GM18861 (cell line): ENCODE data around the gene SP8.
"Not testable (repeated sequence)": the region's sequence is repeated elsewhere in the genome, so short reads cannot be mapped to it uniquely, and the experiment has no call there.

Experiments used
- ATAC-seq: cut with Tn5 transposase; IDR thresholded peaks from one replicate; pipeline ENCODE4 v1.9.1; 2021; ENCODE audit not compliant: unreplicated experiment

SP8 gene

GRCh38 chr7:20786779-20787659 lies at the start of gene SP8:
TSS of gene SP8 (minus strand) at chr7:20786886. CDS start at chr7:20786798, 88 bp downstream.
- peak; percentile 50 for ATAC-seq

DNA sequence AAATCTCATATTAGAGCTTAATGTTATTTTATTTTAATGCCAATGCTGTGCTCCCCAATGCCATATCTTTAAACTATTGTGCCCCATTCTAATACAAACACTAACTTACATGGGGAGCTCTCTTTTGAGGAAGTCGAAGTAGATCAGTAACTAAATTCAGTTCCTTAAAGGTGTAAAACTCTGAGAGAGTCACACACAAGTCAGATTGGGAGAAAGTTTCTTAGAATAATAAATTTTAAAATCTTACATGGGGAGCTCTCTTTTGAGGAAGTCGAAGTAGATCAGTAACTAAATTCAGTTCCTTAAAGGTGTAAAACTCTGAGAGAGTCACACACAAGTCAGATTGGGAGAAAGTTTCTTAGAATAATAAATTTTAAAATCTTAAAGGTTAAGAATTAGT lies 49.7 kb upstream of the SP8 start:
- ATAC-seq, result peak; percentile 88

DNA sequence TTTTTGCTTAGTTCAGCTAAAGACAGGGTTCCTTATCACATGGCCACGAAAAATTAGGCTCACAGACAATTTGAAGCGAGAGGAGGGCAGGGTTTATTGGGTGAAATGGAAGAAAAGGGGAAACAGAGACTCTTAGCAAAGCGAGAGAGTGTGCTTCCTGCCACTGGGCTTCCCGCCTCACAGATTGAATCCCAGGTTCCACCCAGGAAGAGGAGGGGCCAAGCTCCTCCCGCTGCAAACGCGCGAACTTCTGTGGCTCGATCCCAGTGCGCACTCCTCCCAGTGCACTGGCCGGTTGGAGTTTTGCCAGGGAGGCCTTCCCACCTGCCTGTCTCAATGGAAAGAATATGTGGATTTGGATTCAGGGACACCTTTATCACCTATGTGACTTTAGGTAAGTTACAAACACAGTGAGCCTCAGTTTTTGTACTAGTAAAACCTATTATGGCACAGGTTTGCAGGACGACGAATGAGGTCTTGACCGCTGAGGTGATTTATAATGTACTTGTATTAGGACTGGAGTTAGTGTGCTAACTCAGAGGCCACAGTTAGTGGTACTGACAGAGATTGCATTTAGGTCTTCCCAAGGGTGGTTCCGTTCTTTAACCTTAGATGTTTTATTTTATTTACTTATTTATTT lies 48.5 kb upstream of the SP8 start:
- no peak for ATAC-seq

DNA sequence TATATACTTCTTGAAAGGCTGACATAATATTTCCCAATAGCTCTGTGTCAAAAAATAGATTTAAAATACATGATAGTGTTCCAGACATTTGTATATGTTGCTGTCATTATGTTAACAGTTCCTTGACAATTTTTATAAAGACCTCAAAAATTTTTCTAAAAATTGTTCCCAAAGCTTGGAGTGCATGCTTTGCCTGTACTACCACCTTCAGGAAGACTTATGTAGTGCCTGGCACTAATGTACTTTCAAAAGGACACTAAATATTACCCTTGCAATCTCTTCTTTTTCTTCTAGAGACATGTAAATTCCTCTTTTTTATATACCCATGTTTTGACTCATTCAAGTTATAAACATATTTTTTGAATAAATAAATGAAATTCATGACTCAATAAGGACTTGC lies 48.0 kb upstream of the SP8 start:
- peak; percentile 20 for ATAC-seq

- no peak for ATAC-seq
These were observed 45.3 kb upstream of the SP8 start for GRCh38 chr7:20831956-20832355.

DNA sequence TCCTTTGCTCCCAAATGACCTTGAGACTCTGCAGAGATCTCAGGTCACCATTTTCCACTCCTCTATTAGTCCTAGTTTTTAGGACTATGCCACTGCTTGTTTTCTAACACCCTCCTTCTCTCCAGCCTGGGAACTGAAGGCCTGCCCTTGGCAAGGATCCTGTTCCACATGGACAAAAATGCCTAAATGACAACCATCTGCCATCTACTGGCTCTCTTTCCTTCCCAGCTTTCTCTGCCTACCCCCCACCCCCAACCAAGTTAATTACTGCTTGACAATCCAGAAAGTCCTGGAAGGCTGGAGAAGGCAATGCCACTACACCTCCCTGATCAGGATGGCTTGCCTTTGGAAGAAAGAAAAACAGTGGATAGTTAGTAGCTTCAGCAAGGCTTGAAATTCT lies 44.8 kb upstream of the SP8 start:
- ATAC-seq, result no peak

DNA sequence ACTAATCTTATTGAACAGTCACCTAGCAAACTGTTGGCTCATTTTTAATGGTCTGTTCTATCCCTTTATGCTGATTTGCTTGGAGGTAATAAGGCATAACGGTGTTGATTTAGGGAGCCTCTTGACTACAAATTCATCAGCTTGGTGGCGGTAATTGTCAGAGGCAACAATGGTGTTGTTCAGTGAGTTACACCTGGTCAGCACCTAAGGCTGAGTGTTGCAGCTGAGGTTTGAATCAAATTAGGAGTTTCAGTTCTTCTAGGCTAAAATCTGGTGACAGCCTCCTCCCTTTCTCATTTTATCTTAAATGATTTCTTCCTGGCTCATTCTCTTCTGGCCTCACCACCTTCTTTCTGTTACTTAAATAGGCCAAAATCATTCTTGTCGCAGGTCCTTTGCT lies 42.3 kb upstream of the SP8 start:
- ATAC-seq, result peak; percentile 56

DNA sequence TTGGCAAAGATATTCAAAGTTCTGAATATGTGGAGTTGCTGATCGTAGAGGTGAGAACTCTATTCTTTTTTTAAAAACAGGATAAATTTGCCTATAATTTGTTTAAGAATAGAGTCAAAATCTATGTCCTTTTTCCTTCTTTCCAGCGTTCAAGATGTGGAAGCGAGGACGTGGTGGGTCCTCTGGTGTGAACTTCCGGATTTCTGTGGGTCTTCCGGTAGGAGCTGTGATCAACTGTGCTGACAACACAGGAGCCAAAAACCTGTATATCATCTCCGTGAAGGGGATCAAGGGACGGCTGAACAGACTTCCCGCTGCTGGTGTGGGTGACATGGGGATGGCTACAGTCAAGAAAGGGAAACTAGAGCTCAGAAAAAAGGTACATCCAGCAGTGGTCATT lies 40.5 kb upstream of the SP8 start:
- ATAC-seq, result no peak

DNA sequence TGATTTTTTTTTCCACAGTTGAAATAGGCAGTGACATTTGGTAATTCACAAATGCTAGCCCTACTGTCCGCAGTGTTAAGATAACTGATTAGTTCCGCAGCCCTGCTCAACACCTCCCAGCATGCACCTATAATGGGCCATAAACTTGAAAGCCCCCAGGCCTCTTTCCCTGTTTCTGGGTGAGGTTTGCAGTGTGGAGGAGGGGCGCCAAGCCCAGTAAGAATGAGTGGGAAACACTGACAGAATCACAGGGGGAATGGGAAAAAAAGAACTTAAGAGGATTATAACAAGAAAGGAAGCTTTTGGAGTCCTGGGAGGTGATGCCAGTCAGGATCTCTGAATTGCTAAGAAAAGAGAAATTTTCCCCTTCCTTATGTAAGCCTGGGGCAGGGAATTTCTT lies 39.6 kb upstream of the SP8 start:
- no peak for ATAC-seq

DNA sequence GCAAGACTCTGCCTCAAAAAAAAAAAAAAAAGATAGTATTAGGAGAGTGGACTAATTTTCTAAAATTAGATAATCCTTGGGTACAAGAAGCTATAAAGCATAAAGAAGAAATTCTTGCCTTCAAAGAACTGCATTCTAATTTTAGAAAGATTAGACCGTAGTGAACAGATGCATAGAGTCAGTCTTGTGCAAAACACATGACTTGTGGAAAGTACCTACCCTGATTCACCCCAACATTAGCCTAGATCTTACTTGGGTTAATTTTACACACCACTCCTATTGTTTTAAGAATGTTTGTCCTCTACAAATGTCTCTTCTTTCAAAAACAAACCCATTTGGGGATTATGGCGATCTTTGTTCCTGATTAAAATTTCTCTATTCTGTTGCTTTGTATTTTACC lies 38.9 kb upstream of the SP8 start:
- no peak for ATAC-seq

DNA sequence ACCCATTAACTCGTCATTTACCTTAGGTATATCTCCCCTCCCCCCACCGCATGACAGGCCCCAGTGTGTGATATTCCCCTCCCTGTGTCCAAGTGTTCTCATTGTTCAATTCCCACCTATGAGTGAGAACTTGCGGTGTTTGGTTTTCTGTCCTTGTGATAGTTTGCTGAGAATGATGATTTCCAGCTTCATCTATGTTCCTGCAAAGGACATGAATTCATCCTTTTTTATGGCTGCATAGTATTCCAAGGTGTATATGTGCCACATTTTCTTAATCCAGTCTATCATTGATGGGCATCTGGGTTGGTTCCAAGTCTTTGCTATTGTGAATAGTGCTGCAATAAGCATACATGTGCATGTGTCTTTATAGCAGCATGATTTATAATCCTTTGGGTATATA lies 34.7 kb upstream of the SP8 start:
- ATAC-seq, result not testable (repeated sequence)

- ATAC-seq, result no peak
These were observed 29.8 kb upstream of the SP8 start for GRCh38 chr7:20816372-20816959.

- no peak for ATAC-seq
These were observed 17.7 kb upstream of the SP8 start for GRCh38 chr7:20804345-20804744.

- no peak for ATAC-seq
These were observed 13.1 kb upstream of the SP8 start for GRCh38 chr7:20799566-20800366.

GRCh38 chr7:20798694-20799121 lies 12.0 kb upstream of the SP8 start:
- no peak for ATAC-seq

DNA sequence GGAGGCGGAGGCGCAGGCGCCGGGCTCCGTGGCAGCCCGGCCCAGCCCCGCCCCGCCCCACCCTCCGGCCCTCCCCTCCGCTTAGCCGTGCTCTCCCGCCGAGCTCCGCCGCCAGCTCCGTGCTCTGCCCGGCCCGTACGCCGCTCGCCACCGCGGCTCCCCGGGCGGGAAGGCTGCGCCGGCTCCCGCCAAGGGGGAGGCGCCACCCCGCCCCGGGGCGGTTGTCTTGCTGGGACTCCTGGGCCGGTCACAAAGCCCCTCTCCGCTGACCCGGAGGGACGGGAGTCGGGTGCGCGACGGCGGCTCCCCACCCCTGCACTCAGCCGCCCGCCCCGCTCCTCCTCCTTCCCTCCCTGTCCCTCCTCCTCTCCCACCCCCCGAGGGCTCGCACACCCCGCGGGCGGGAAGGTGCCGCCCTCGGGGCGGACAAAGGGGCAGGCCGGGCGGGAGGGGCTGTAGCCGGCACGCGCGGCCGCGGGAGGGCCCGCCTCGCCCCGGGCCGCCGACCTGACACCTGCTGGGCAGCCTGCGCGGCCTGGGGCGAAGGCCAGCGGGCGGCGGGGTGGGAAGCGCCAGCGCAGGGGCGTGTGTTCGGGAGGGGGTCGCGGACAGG lies 11.5 kb upstream of the SP8 start:
- peak; percentile 79 for ATAC-seq

DNA sequence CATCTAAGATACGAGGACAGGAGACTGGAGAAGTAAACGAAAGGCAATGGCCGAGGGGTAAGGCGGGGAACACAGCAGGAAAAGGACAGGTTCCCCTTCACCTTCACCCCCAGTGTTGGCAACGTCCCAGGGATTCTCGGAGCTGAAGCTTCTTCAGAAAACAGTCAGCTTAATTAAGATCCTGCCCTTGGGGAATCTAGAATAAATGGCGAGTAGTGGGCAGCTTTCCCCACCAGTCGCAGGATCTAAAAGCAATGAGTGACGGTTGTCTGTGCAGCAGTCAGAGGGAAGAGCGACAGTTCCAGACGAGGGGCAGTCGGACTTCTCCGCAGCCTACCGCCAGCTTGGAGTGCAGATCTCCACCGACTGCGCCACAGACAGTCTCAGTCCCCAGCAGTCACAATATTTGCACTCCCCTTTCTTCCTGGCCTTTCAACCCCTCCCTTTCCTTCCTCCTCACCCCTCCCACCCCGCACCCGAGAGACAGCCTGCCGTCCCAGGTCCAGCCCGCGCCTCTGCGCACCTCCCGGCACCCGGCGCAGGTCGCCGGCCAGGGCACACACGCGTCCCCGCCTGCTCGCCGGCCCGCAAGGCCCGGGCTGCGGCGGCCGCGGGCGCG lies 10.9 kb upstream of the SP8 start:
- peak; percentile 39 for ATAC-seq

- ATAC-seq, result no peak
These were observed 10.4 kb upstream of the SP8 start for GRCh38 chr7:20797042-20797461.

DNA sequence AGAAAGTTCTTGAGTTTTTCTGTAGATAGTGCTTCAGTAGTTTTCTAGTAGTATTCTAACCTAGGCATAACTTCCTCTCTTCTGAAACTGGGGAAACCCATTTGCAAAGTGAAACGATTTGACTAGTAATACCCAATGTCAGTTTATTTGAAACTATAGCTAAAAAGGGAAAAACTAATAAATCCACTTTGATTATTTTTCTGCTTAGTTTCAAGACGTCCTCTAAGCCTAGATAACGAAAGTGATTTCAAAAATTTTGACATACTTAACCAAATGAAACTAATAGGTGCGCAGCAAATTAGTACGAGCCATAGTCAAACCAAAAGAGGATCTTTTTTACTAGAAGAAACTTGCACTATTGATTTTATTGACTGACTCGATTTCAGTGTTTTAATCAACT lies 9.8 kb upstream of the SP8 start:
- ATAC-seq, result peak; percentile 29

DNA sequence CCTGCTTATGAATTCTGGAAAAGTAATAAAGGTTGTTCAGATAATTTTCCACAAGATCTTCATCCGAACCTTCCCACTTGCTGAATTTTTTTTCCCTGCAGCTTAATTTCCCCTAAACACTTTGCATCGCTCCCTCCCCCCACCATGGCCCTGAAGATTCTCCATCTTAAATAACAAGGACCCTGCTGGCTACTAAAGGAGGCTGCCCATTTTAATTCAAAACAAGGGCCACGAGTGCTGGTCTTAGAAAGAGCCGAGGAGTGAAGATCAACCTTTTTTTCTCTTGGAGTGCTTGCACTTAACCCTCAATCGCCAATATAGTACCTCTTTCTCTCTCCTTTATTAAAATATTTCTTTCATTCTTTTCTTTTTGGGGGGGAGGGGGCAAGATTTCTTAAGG lies 9.2 kb upstream of the SP8 start:
- no peak for ATAC-seq
